HEK293 (cell line): ENCODE data around the gene GGA1.
A peak's percentile ranks its signal among the peaks of the same experiment; 100 is the strongest.

ENCODE experiments used
- CTCF ChIA-PET: fragments of 350-600 bp; formaldehyde crosslinking; extraction: SDS; loops from one replicate; lab custom pipeline; 2021; ENCODE audit warnings: antibody characterized with exemption; lab: Yijun Ruan, JAX
- POLR2A ChIA-PET: fragments of 300-600 bp; formaldehyde crosslinking; extraction: SDS; loops from one replicate; lab custom pipeline; 2020; ENCODE audit warnings: antibody characterized with exemption, inconsistent platforms; lab: Yijun Ruan, JAX
- H3K27ac ChIP-seq: fragments of 200-500 bp; sonication (Bioruptor generic); 2 replicates; pipeline ENCODE4 v1.5.1; 2014; ENCODE audit warnings: low read depth, low read length, control low read depth, inconsistent platforms; ENCODE audit errors: extremely low read depth
- H3K36me3 ChIP-seq, 2 experiments: fragments of 200-500 bp in 1 of 2; sonication (Bioruptor generic) in 1 of 2; 1 replicate in 1 of 2; 2 replicates in 1 of 2; pipeline ENCODE4 v1.5.1; 2014 to 2017; ENCODE audit warnings: inconsistent platforms in 2 of 2, low read length in 2 of 2; ENCODE audit not compliant: control insufficient read depth in 2 of 2, insufficient read depth in 1 of 2
- H3K4me1 ChIP-seq: fragments of 200-500 bp; sonication (Bioruptor generic); 2 replicates; pipeline ENCODE4 v1.5.1; 2014; ENCODE audit warnings: mild to moderate bottlenecking, low read length, inconsistent platforms; ENCODE audit not compliant: control insufficient read depth, insufficient read depth
- H3K4me3 ChIP-seq: 2 replicates; pipeline ENCODE4 v1.5.1; 2011; ENCODE audit warnings: low read depth, mild to moderate bottlenecking, control low read depth, low read length, moderate library complexity
- H3K9me3 ChIP-seq: fragments of 200-500 bp; sonication (Bioruptor generic); 2 replicates; pipeline ENCODE4 v1.5.1; 2014; ENCODE audit warnings: low read depth, low read length, inconsistent platforms; ENCODE audit not compliant: control insufficient read depth, insufficient read depth
- GLI4 ChIP-seq: fragments of 450-650 bp; formaldehyde crosslinking; IDR thresholded peaks from 2 replicates; pipeline ENCODE4 v1.5.1; 2016; ENCODE audit warnings: missing biosample characterization, missing genetic modification characterization
- GLIS2 ChIP-seq: fragments of 450-650 bp; formaldehyde crosslinking; IDR thresholded peaks from 2 replicates; pipeline ENCODE4 v1.5.1; 2016; ENCODE audit warnings: missing biosample characterization, missing genetic modification characterization
- SCRT2 ChIP-seq: fragments of 450-650 bp; formaldehyde crosslinking; IDR thresholded peaks from 2 replicates; pipeline ENCODE4 v1.5.1; 2016; ENCODE audit warnings: missing biosample characterization, missing genetic modification characterization
- ZBTB17 ChIP-seq: fragments of 450-650 bp; formaldehyde crosslinking; IDR thresholded peaks from 2 replicates; pipeline ENCODE4 v1.5.1; 2016; ENCODE audit warnings: missing biosample characterization, missing genetic modification characterization
- ZNF138 ChIP-seq: fragments of 450-650 bp; formaldehyde crosslinking; IDR thresholded peaks from 2 replicates; pipeline ENCODE4 v1.5.1; 2016; ENCODE audit warnings: missing biosample characterization, missing genetic modification characterization, borderline replicate concordance
- ZNF175 ChIP-seq: fragments of 450-650 bp; formaldehyde crosslinking; IDR thresholded peaks from 2 replicates; pipeline ENCODE4 v1.5.1; 2016; ENCODE audit warnings: missing biosample characterization, missing genetic modification characterization
- ZNF19 ChIP-seq: fragments of 450-650 bp; formaldehyde crosslinking; IDR thresholded peaks from 2 replicates; pipeline ENCODE4; 2016; ENCODE audit warnings: missing biosample characterization, missing genetic modification characterization, low read depth
- ZNF274 ChIP-seq, 2 experiments: fragments of 200-500 bp in 1 of 2; fragments of 450-650 bp in 1 of 2; sonication (Bioruptor generic) in 1 of 2; formaldehyde crosslinking in 1 of 2; IDR thresholded peaks; 2 replicates each; pipeline versions ENCODE4 v1.5.1 to v1.6.1; 2014 to 2016; ENCODE audit warnings: borderline replicate concordance in 1 of 2, inconsistent platforms in 1 of 2, low read length in 1 of 2, missing biosample characterization in 1 of 2, missing genetic modification characterization in 1 of 2
- ZNF354C ChIP-seq: fragments of 450-650 bp; formaldehyde crosslinking; IDR thresholded peaks from 2 replicates; pipeline ENCODE4 v1.5.1; 2016; ENCODE audit warnings: missing biosample characterization, missing genetic modification characterization, low read depth, borderline replicate concordance
- ZNF423 ChIP-seq: fragments of 450-650 bp; formaldehyde crosslinking; IDR thresholded peaks from 2 replicates; pipeline ENCODE4 v1.5.1; 2016; ENCODE audit warnings: missing biosample characterization, missing genetic modification characterization
- ZNF433 ChIP-seq: fragments of 450-650 bp; formaldehyde crosslinking; IDR thresholded peaks from 2 replicates; pipeline ENCODE4 v1.5.1; 2016; ENCODE audit warnings: missing biosample characterization, missing genetic modification characterization, low read depth
- ZNF548 ChIP-seq: fragments of 450-650 bp; formaldehyde crosslinking; IDR thresholded peaks from 2 replicates; pipeline ENCODE4 v1.5.1; 2016; ENCODE audit warnings: missing biosample characterization, missing genetic modification characterization
- TF ChIP-seq, protein P1 (sequence below): fragments of 450-650 bp; formaldehyde crosslinking; IDR thresholded peaks from 2 replicates; pipeline ENCODE4 v1.5.1; 2017; ENCODE audit warnings: missing biosample characterization, missing genetic modification characterization
- TF ChIP-seq, protein P2 (sequence below): fragments of 450-650 bp; formaldehyde crosslinking; conservative IDR thresholded peaks from 2 replicates; pipeline ENCODE4 v1.5.1; 2016; ENCODE audit warnings: low read depth, missing biosample characterization, missing genetic modification characterization
- TF ChIP-seq, protein P3 (sequence below): fragments of 450-650 bp; formaldehyde crosslinking; IDR thresholded peaks from 2 replicates; pipeline ENCODE4 v1.5.1; 2016; ENCODE audit warnings: missing biosample characterization, missing genetic modification characterization
- TF ChIP-seq, protein P4 (sequence below): fragments of 450-650 bp; formaldehyde crosslinking; IDR thresholded peaks from 2 replicates; pipeline ENCODE4 v1.5.1; 2016; ENCODE audit warnings: missing biosample characterization, missing genetic modification characterization

Gene GGA1

GRCh38 chr22:37665487-37665886, 56.9 kb downstream of the GGA1 start (continued):
- TF ChIP-seq, protein P1, sequence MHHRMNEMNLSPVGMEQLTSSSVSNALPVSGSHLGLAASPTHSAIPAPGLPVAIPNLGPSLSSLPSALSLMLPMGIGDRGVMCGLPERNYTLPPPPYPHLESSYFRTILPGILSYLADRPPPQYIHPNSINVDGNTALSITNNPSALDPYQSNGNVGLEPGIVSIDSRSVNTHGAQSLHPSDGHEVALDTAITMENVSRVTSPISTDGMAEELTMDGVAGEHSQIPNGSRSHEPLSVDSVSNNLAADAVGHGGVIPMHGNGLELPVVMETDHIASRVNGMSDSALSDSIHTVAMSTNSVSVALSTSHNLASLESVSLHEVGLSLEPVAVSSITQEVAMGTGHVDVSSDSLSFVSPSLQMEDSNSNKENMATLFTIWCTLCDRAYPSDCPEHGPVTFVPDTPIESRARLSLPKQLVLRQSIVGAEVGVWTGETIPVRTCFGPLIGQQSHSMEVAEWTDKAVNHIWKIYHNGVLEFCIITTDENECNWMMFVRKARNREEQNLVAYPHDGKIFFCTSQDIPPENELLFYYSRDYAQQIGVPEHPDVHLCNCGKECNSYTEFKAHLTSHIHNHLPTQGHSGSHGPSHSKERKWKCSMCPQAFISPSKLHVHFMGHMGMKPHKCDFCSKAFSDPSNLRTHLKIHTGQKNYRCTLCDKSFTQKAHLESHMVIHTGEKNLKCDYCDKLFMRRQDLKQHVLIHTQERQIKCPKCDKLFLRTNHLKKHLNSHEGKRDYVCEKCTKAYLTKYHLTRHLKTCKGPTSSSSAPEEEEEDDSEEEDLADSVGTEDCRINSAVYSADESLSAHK (tag by site-specific recombination), result no peak
- no peak for TF ChIP-seq SCRT2 (tag by site-specific recombination)
- TF ChIP-seq ZNF548 (tag by site-specific recombination), result no peak
- TF ChIP-seq ZNF19 (tag by site-specific recombination), result no peak
- no peak for TF ChIP-seq ZNF423
- no peak for TF ChIP-seq ZNF354C (tag by site-specific recombination)
- no peak for TF ChIP-seq ZNF175 (tag by site-specific recombination)
- TF ChIP-seq, protein P2, sequence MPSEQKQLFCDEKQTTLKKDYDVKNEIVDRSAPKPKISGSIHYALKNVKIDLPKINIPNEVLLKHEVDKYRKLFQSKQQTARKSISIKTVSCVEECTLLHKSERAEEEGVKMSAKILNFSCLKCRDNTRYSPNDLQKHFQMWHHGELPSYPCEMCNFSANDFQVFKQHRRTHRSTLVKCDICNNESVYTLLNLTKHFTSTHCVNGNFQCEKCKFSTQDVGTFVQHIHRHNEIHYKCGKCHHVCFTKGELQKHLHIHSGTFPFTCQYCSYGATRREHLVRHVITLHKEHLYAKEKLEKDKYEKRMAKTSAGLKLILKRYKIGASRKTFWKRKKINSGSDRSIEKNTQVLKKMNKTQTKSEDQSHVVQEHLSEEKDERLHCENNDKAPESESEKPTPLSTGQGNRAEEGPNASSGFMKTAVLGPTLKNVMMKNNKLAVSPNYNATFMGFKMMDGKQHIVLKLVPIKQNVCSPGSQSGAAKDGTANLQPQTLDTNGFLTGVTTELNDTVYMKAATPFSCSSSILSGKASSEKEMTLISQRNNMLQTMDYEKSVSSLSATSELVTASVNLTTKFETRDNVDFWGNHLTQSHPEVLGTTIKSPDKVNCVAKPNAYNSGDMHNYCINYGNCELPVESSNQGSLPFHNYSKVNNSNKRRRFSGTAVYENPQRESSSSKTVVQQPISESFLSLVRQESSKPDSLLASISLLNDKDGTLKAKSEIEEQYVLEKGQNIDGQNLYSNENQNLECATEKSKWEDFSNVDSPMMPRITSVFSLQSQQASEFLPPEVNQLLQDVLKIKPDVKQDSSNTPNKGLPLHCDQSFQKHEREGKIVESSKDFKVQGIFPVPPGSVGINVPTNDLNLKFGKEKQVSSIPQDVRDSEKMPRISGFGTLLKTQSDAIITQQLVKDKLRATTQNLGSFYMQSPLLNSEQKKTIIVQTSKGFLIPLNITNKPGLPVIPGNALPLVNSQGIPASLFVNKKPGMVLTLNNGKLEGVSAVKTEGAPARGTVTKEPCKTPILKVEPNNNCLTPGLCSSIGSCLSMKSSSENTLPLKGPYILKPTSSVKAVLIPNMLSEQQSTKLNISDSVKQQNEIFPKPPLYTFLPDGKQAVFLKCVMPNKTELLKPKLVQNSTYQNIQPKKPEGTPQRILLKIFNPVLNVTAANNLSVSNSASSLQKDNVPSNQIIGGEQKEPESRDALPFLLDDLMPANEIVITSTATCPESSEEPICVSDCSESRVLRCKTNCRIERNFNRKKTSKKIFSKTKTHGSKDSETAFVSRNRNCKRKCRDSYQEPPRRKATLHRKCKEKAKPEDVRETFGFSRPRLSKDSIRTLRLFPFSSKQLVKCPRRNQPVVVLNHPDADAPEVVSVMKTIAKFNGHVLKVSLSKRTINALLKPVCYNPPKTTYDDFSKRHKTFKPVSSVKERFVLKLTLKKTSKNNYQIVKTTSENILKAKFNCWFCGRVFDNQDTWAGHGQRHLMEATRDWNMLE (tag by site-specific recombination), result no peak
- no peak for TF ChIP-seq ZNF433 (tag by site-specific recombination)
- no peak for TF ChIP-seq GLIS2 (tag by site-specific recombination)

- H3K36me3 ChIP-seq, result peaks cover 8 to 28% of the 10 kb centered on the region in 2 experiments; a peak in 2 of 3 replicates
- no peak overlapping the region for H3K27ac ChIP-seq
- POLR2A ChIA-PET, result interaction anchor here (0.6 to 7.0 kb wide), 3 partner anchors 11 to 82 kb away, joined by 3 to 38 read pairs (median 4); partner anchors contain the start of genes NOL12 and PDXP
These were observed 61.0 kb downstream of the GGA1 start for GRCh38 chr22:37669586-37669985.

More at GRCh38 chr22:37669586-37669985, 61.0 kb downstream of the GGA1 start:
- CTCF ChIA-PET, result interaction anchor here (0.6 to 3.3 kb wide), 4 partner anchors 8 to 27 kb away, joined by 3 to 26 read pairs (median 8); no protein-coding TSS in a partner anchor
- TF ChIP-seq ZNF138 (tag by site-specific recombination) (no peak), GLI4 (no peak), ZBTB17 (tag by site-specific recombination) (0 out of 2 replicates have a peak, but pooled peaks have one; percentile 38), ZNF274 (IDR thresholded peaks at IDR 0.05; ENCODE audit: low read length) (no peak), ZNF274 (tag by site-specific recombination; IDR thresholded peaks at IDR 0.05; ENCODE audit: borderline replicate concordance) (no peak)
- TF ChIP-seq, protein P3, sequence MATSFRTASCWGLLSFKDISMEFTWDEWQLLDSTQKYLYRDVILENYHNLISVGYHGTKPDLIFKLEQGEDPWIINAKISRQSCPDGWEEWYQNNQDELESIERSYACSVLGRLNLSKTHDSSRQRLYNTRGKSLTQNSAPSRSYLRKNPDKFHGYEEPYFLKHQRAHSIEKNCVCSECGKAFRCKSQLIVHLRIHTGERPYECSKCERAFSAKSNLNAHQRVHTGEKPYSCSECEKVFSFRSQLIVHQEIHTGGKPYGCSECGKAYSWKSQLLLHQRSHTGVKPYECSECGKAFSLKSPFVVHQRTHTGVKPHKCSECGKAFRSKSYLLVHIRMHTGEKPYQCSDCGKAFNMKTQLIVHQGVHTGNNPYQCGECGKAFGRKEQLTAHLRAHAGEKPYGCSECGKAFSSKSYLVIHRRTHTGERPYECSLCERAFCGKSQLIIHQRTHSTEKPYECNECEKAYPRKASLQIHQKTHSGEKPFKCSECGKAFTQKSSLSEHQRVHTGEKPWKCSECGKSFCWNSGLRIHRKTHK (tag by site-specific recombination), result no peak
- TF ChIP-seq, protein P4, sequence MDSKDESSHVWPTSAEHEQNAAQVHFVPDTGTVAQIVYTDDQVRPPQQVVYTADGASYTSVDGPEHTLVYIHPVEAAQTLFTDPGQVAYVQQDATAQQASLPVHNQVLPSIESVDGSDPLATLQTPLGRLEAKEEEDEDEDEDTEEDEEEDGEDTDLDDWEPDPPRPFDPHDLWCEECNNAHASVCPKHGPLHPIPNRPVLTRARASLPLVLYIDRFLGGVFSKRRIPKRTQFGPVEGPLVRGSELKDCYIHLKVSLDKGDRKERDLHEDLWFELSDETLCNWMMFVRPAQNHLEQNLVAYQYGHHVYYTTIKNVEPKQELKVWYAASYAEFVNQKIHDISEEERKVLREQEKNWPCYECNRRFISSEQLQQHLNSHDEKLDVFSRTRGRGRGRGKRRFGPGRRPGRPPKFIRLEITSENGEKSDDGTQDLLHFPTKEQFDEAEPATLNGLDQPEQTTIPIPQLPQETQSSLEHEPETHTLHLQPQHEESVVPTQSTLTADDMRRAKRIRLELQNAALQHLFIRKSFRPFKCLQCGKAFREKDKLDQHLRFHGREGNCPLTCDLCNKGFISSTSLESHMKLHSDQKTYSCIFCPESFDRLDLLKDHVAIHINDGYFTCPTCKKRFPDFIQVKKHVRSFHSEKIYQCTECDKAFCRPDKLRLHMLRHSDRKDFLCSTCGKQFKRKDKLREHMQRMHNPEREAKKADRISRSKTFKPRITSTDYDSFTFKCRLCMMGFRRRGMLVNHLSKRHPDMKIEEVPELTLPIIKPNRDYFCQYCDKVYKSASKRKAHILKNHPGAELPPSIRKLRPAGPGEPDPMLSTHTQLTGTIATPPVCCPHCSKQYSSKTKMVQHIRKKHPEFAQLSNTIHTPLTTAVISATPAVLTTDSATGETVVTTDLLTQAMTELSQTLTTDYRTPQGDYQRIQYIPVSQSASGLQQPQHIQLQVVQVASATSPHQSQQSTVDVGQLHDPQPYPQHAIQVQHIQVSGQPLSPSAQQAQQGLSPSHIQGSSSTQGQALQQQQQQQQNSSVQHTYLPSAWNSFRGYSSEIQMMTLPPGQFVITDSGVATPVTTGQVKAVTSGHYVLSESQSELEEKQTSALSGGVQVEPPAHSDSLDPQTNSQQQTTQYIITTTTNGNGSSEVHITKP (tag by site-specific recombination), result 0 out of 2 replicates have a peak, but pooled peaks have one; percentile 29
- H3K4me1 ChIP-seq, result no peaks in the 10 kb centered on the region; the same call in 1 of the 2 replicates
- H3K9me3 ChIP-seq, result no peaks in the 10 kb centered on the region
- H3K4me3 ChIP-seq, result no peak overlapping the region
